CD4-positive, alpha-beta T cell treated with Interleukin-12 subunit alpha and Interleukin-12 subunit beta, for 1 hour (primary cell): Measurements from ENCODE around the gene KIF17.
A peak's percentile ranks its signal among the peaks of the same experiment; 100 is the strongest.

Source experiments
- DNase-seq: peaks from one replicate; pipeline ENCODE4 v3.0.0-alpha.2; 2020

The KIF17 gene

GRCh38 chr1:20657024-20657423, 60.8 kb downstream of the KIF17 start:
- DNase-seq, result no peak

DNA sequence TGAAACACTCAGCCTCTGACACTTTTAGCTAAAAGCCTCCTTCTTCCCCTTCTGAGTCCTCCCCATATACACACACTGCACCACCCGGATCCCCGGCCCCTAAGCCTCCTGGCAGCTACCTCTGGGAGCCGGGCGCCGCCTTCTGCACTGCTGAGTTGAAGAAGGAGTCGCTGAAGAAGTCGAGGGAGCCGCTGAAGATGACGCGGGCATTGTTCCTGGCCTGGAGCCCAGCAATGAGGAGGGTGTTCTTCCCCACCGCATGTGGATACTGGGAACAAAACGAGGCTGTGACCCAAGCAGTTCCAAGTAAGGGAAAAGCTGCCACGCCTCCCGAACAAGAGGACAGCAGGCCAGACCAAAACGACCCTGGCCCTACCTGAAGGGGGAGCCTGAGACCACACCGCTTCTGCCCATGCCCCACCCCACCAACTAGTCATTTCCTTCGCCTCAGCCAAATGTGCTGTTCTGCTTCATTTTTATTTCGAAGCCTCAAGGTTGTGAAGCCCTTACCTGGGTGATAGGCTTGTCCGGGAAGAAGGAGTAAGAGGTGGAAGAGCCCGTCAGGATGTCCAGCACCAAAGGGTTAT, 63.6 kb downstream of the KIF17 start:
- no peak for DNase-seq

DNA sequence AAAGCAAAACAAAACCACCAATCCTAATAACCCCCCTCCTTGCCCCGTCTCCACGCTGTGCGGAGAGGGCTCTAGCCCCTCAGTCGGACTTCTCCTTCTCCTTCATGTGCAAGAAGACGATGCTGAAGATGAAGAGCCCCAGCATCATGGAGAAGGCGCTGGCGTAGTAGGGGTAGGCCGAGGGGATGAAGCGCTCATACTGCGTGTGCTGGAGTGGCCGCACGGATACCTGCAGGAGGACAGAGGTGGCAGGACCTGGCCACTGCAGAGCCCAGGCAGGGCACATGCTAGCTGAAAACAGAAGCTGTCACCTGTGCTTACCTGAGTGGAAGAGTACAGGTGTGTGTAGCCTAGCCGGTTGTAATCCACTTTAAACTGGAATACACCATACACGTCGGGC, 65.5 kb downstream of the KIF17 start:
- no peak for DNase-seq

DNA sequence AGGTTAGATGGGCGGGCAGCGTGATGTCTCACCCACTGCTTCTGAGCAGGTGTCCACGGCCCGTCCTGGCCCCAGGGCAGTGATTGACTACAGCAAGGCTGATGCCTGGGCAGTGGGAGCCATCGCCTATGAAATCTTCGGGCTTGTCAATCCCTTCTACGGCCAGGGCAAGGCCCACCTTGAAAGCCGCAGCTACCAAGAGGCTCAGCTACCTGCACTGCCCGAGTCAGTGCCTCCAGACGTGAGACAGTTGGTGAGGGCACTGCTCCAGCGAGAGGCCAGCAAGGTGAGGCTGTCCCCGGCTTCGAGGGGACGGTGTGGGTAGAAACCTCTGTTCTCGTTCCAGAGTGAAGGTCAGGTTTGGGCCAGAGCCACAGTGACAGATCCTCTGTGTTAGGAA, 68.9 kb downstream of the KIF17 start:
- DNase-seq, result no peak

GRCh38 chr1:20648438-20648837, 69.4 kb downstream of the KIF17 start:
- no peak for DNase-seq

DNA sequence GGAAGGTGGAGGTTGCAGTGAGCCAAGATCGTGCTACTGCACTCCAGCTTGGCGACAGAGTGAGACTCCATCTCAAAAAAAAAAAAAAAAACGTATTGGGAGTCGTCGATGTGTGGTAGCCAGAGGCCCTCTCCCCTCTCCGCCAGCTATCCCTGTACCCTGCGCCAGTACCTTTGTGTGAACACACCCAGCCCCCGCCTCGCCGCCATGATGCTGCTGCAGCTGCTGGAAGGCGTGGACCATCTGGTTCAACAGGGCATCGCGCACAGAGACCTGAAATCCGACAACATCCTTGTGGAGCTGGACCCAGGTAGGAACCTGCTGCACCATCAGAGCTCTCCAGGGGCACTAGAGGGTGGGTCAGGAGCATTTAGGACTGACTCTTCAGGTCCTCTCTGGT, 72.4 kb downstream of the KIF17 start:
- DNase-seq, result no peak

DNA sequence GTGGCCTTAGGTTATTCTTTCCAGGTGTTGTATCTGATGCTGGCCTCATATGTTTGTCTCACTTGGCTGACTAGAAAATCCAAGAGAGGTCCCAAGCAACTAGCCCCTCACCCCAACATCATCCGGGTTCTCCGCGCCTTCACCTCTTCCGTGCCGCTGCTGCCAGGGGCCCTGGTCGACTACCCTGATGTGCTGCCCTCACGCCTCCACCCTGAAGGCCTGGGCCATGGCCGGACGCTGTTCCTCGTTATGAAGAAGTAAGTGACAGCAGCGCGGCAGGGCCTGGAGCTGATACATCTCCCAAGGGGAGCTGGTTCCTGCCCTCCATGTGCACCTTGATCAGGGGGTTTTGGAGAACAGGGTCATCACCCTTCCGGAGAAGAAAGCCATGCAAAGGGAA, 73.4 kb downstream of the KIF17 start:
- no peak for DNase-seq

DNA sequence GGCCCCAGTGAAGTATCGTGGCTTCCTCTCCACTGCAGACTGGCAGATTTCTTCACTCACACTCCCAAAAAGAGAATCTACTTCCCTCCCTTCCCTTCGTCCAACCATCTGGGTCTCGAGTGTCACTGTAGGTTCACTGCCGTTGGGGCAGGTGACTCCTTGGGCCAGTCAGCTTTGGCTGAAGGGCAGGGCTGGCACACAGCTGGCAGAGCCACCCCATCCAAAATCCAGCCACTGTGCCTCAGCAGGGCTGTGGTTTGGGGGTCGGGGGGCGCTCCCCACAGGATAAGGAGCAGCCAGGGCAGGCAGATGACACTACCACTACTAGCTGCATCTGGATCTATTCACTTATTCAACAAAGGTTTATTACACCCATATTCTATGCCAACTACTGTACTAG, 74.7 kb downstream of the KIF17 start:
- DNase-seq, result no peak

DNA sequence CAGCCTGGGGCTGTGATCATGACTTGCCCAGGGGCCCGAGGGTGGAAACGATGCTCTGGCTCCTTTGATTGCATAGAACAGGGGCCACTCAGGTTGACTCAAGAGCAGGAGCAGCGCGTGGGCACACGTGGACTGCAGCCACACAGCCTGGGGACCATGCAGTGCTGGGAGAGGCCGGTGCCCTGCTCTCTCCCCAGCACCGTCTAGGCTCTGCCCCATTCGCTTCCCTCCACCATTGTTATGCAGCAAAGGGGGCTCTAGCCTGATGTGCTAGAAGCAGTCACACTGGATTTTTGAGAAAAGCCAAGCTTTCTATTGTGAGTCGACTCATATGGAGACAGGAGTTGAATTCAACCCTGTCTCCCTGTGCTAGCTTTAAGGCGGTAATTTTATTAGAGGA, 75.8 kb downstream of the KIF17 start:
- DNase-seq, result no peak

GRCh38 chr1:20640183-20640597, 77.6 kb downstream of the KIF17 start:
- DNase-seq, result peak; percentile 71

GRCh38 chr1:20636785-20637347, 80.9 kb downstream of the KIF17 start:
- DNase-seq, result no peak

DNA sequence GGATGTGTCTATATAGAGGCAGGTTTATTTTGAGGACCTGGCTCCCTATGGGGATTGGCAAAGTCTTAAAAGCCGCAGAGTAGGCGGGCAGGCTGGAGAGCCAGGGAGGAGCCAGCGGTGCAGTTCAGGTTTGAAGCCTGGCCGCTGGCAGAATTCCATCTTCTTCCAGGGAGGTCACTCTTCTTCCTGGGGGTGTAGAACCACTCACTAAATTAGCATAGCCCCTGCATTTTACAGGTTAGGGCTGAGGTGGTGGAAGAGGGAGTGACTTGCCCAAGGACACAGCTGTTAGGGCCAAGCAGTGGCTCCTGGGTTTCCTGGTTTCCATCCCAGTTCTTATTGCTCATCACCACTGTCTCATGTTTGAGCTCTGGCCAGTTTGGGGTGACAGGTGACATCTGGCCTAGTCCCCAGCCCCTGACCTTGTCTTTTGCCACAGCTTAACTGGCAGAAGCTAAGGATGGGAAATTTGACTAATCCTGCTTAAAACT, 83.2 kb downstream of the KIF17 start:
- peak; percentile 39 for DNase-seq

DNA sequence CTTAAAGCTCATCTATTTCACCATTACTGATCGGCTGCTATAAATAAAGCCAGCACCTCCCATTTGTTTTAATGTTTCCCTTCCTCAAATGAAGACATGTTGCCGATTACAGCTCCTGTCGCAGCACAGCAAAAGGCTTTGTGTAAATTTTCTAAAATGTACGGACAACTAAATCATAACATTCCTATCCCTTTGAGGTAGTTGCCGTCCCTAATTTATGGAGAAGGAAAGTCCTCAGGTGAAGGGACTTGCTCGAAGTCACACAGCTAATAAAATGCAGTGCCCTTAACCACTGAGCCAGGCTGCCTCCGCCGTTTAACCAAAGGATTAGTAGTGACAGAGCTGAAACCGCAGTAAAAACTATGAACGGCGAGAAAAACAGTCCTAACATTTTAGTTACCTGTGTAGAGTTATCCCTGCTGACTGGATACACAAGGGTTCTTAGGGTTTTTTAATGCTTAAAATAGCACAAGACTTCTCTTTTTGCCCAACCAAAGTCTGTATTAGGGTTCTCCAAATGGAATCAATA, 83.7 kb downstream of the KIF17 start:
- DNase-seq, result no peak

DNA sequence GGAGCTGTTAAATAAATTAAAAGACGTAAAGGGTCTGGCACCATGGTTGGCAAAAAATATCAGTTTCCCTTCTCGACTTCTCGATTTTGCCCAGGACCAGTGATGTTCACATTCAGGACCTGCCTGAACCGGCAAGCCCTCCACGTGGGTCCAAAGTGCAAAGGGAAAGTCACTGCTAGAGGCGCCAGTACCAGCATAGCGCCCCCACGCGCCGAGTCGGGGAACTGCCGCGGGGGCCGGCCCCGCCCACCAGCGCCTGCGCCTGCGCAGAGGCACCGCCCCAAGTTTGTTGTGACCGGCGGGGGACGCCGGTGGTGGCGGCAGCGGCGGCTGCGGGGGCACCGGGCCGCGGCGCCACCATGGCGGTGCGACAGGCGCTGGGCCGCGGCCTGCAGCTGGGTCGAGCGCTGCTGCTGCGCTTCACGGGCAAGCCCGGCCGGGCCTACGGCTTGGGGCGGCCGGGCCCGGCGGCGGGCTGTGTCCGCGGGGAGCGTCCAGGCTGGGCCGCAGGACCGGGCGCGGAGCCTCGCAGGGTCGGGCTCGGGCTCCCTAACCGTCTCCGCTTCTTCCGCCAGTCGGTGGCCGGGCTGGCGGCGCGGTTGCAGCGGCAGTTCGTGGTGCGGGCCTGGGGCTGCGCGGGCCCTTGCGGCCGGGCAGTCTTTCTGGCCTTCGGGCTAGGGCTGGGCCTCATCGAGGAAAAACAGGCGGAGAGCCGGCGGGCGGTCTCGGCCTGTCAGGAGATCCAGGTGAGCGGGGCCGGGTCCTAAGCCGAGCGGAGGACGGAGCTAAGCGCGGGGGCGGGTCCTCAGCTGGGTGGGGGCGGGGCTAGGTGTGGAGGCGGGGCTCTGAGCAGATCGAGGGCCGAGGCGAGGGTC, 84.4 kb downstream of the KIF17 start, which contains the start of gene PINK1:
PINK1 (plus strand) TSS at position 269 of the 875 bp plus-strand sequence; CDS start at position 360, 91 bp downstream.
- peak; percentile 91 for DNase-seq

GRCh38 chr1:20632386-20632785, 85.4 kb downstream of the KIF17 start:
- no peak for DNase-seq

- no peak for DNase-seq
These were observed 87.1 kb downstream of the KIF17 start for GRCh38 chr1:20630729-20631128.

- no peak for DNase-seq
These were observed 91.3 kb downstream of the KIF17 start for GRCh38 chr1:20626524-20626923.

- DNase-seq, result no peak
These were observed 91.7 kb downstream of the KIF17 start for GRCh38 chr1:20626098-20626427.

DNA sequence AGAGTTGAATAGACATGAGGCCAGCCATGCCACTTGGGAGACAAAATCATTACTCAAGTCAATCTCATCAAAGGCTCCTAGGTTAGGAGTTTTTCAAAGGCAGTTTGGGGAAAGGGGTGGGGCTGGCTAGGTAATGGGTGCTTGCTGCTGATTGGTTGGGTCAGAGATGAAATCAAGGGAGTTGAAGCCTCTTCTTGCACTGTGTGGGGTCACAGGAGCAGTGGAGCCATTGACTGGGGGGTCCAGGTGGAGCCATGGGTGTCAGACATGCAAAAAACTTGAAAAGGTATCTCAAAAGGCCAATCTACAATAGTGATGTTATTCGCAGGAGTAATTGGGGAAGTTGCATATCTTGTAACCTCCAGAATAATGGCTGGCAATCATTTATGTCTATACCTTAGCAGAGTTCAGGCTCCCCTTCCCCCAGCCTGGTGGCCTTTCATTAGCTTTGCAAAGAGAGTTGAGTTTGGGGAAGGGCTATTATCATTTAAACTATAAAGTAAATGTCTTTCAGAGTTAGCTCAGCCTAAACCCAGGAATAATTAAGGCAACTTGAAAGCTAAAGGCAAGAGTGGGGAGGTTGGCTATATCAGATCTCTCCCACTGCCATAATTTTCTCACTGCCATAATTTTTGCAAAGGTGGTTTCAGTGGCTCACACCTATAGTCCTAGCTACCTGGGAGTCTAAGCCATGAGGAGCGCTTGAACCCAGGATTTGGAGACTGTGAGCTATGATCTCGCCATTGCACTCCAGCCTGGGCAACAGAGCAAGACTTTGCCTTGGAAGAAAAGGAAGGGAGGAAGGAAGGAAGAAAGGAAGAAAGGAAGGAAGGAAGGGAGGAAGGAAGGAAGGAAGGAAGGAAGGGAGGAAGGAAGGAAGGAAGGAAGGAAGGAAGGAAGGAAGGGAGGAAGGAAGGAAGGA, 92.4 kb downstream of the KIF17 start:
- DNase-seq, result no peak

GRCh38 chr1:20624709-20625108, 93.1 kb downstream of the KIF17 start:
- no peak for DNase-seq

DNA sequence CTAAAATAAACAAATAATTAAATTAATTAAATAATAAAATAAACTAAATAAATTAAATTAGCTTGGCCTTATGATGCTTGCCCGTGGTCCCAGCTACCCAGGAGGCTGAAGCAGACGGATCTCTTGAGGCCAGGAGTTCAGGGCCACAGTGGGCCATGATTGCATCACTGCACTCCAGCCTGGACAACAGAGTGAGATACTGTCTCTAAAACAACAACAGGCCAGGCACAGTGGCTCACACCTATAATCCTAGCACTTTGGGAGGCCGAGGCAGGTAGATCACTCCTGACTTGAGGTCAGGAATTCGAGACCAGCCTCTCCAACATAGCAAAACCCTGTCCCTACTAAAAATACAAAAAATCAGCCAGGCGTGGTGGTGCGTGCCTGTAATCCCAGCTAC, 96.8 kb downstream of the KIF17 start:
- no peak for DNase-seq

DNA sequence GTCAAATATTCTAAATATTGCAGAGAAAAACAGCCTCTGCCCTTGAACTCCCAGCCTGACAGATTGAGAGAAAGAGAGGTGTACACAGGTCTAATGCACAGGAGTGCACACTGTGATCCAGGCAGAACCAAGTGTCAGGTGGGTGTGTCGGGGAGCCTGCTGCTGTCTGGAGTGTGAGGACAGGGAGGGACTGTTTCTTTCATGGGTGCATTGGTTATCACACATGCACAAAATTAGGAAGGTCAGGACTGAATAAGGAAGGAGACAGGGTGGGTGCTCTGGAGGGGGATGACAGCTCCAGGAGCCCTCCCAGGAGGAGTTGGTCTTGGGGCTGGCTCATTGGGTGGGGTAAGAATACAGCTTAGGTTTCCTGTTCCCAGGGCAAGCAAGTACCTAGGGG, 97.8 kb downstream of the KIF17 start:
- DNase-seq, result no peak

DNA sequence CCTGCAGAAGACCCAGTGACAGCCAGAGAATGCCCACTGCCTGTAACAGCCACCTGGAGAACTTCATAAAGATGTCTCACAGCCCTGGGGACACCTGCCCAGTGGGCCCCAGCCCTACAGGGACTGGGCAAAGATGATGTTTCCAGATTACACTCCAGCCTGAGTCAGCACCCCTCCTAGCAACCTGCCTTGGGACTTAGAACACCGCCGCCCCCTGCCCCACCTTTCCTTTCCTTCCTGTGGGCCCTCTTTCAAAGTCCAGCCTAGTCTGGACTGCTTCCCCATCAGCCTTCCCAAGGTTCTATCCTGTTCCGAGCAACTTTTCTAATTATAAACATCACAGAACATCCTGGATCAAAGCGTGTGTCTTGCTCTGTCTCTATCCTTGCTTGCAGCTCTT, 99.3 kb downstream of the KIF17 start:
- no peak for DNase-seq
